ENCODE data around the gene AKAP12. TPM values are rescaled to one million over a fixed set of nuclear protein-coding genes. Genes with fewer than 3 reads are reported as not detected.

The AKAP12 gene
- total RNA-seq, 2 donors from 2014 or later: 102 to 167 TPM

GRCh38 chr6:151279891-151280290, 40.1 kb downstream of the AKAP12 start:
- no peak overlapping the region for H3K4me3 ChIP-seq
- H3K27me3 ChIP-seq (replicated peaks; ENCODE audit: insufficient read depth): no peaks in the 10 kb centered on the region
- ATAC-seq (ENCODE audit: insufficient number of reproducible peaks, low FRiP score, low read depth) (no peak), DNase-seq (ENCODE audit: low spot score) (no peak)
- TF ChIP-seq, protein P1, sequence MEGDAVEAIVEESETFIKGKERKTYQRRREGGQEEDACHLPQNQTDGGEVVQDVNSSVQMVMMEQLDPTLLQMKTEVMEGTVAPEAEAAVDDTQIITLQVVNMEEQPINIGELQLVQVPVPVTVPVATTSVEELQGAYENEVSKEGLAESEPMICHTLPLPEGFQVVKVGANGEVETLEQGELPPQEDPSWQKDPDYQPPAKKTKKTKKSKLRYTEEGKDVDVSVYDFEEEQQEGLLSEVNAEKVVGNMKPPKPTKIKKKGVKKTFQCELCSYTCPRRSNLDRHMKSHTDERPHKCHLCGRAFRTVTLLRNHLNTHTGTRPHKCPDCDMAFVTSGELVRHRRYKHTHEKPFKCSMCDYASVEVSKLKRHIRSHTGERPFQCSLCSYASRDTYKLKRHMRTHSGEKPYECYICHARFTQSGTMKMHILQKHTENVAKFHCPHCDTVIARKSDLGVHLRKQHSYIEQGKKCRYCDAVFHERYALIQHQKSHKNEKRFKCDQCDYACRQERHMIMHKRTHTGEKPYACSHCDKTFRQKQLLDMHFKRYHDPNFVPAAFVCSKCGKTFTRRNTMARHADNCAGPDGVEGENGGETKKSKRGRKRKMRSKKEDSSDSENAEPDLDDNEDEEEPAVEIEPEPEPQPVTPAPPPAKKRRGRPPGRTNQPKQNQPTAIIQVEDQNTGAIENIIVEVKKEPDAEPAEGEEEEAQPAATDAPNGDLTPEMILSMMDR (IDR thresholded peaks at IDR 0.05): no peak
- H3K9me3 ChIP-seq: no peaks in the 10 kb centered on the region
- no peaks in the 10 kb centered on the region for H3K36me3 ChIP-seq
- H3K4me1 ChIP-seq (ENCODE audit: control insufficient read depth in 1 of 2, low read depth in 2 of 2): peaks cover 4 to 19% of the 10 kb centered on the region in 2 donors
- no peak overlapping the region for H3K27ac ChIP-seq

DNA sequence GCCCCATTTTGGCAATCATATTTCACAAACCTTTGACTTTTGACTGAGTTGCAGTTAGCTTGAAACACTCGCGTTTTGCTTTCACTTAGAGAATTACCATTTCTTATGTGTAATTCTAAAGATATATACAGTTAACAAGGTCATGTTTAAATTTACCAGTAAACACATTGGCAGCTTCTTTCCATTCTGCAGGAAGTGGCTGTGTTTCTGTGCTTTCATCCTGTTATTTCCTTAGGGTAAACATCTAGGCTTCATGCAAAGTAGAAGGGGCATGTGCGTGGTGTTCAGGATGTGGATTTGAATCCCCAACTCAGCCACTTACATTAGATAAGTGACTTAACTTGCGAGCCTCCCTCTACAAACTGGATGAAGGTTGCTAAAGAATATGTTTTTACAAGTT, 41.1 kb downstream of the AKAP12 start:
- H3K27me3 ChIP-seq (replicated peaks; ENCODE audit: insufficient read depth): no peaks in the 10 kb centered on the region
- no peak overlapping the region for H3K4me3 ChIP-seq
- peaks cover 7 to 27% of the 10 kb centered on the region in 2 donors for H3K4me1 ChIP-seq (ENCODE audit: control insufficient read depth in 1 of 2, low read depth in 2 of 2)
- no peak for ATAC-seq (ENCODE audit: insufficient number of reproducible peaks, low FRiP score, low read depth)
- H3K27ac ChIP-seq: no peak overlapping the region
- DNase-seq (ENCODE audit: low spot score): no peak
- no peaks in the 10 kb centered on the region for H3K36me3 ChIP-seq
- TF ChIP-seq, protein P1 (IDR thresholded peaks at IDR 0.05): no peak
- no peaks in the 10 kb centered on the region for H3K9me3 ChIP-seq

DNA sequence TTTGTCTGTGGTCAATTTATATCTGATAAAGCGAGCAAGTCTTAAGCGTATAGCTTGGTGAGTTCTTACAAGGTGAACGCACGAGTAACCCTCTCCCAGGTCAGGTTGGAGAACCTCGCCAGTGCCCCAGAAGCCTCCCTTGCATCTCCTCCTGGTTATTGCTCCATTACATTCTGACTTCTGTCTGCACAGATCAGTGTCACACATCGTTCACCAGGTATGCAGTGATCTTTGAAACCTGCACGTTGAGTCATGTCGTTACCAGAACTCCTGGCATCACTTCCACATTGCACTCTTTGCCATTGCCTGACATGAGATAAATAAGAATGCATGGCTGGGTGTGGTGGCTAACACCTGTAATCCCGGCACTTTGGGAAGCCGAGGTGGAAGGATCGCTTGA, 44.2 kb downstream of the AKAP12 start:
- Histone ChIP-seq H3K27ac (no peak overlapping the region), H3K27me3 (replicated peaks; ENCODE audit: insufficient read depth) (no peaks in the 10 kb centered on the region), H3K4me3 (no peak overlapping the region), H3K9me3 (no peaks in the 10 kb centered on the region), H3K4me1 (ENCODE audit: control insufficient read depth in 1 of 2, low read depth in 2 of 2) (peaks cover 7 to 26% of the 10 kb centered on the region in 2 donors), H3K36me3 (no peaks in the 10 kb centered on the region)
- TF ChIP-seq, protein P1 (IDR thresholded peaks at IDR 0.05): no peak
- ATAC-seq (ENCODE audit: insufficient number of reproducible peaks, low FRiP score, low read depth) (no peak), DNase-seq (ENCODE audit: low spot score) (no peak)

DNA sequence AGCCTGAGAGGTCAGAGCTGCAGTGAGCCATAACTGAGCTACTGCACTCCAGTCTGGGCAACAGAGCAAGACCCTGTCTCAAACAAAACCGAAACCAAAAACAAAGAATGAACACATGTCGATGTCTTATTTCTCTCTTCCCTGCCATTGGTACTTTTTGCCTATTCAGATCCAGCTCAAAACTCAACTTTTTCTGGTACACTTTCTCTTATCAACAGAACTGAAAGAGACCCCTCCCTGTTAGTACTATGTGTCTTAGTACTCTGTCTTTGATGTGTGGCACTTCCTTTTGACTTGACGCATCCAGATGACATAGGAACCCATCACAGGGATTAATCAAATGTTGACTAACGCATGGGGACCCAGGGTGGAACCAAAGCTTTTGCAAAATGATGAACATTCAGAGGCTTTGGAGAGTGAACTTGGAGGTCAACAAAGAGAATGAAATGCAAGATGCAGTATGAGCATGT, 44.8 kb downstream of the AKAP12 start:
- H3K36me3 ChIP-seq: no peaks in the 10 kb centered on the region
- H3K4me3 ChIP-seq: no peak overlapping the region
- DNase-seq (ENCODE audit: low spot score): no peak
- no peak overlapping the region for H3K27ac ChIP-seq
- no peaks in the 10 kb centered on the region for H3K27me3 ChIP-seq (replicated peaks; ENCODE audit: insufficient read depth)
- TF ChIP-seq, protein P1 (IDR thresholded peaks at IDR 0.05): no peak
- peaks cover 7 to 26% of the 10 kb centered on the region in 2 donors for H3K4me1 ChIP-seq (ENCODE audit: control insufficient read depth in 1 of 2, low read depth in 2 of 2)
- no peaks in the 10 kb centered on the region for H3K9me3 ChIP-seq
- no peak for ATAC-seq (ENCODE audit: insufficient number of reproducible peaks, low FRiP score, low read depth)

DNA sequence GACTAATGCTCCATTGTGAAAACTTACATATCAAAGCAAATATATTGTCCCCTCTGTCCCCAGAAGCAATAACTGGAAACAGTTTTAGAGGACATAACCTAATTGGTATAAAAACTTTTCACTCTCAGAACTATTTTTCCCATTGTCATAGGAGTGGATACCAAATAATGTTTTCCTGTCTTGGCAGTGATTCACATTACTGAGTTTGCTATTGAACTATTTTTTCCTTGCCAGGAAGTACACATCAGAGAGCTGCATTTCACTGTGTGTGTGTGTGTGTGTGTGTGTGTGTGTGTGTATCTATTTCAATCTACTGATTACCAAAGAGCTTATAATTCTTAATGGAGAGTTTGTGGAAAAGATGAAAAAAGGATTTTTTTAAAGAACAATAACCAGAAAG, 45.4 kb downstream of the AKAP12 start:
- Histone ChIP-seq H3K27me3 (replicated peaks; ENCODE audit: insufficient read depth) (no peaks in the 10 kb centered on the region), H3K4me3 (no peak overlapping the region), H3K27ac (no peak overlapping the region), H3K4me1 (ENCODE audit: control insufficient read depth in 1 of 2, low read depth in 2 of 2) (peaks cover 7 to 26% of the 10 kb centered on the region in 2 donors), H3K36me3 (no peaks in the 10 kb centered on the region), H3K9me3 (no peaks in the 10 kb centered on the region)
- no peak for DNase-seq (ENCODE audit: low spot score)
- TF ChIP-seq, protein P1 (IDR thresholded peaks at IDR 0.05): no peak
- no peak for ATAC-seq (ENCODE audit: insufficient number of reproducible peaks, low FRiP score, low read depth)

All from thoracic aorta (tissue), 2 donors.